CD4-positive, alpha-beta T cell treated with Interferon alpha-2 for 1 hour (primary cell): Measurements from ENCODE around the gene FCER1A.
"Not testable (repeated sequence)": the region's sequence is repeated elsewhere in the genome, so short reads cannot be mapped to it uniquely, and the experiment has no call there.

Source experiments
- DNase-seq, 2 donors: peaks; one replicate each; pipeline ENCODE4 v3.0.0-alpha.2; 2020 to 2022

The FCER1A gene

DNA sequence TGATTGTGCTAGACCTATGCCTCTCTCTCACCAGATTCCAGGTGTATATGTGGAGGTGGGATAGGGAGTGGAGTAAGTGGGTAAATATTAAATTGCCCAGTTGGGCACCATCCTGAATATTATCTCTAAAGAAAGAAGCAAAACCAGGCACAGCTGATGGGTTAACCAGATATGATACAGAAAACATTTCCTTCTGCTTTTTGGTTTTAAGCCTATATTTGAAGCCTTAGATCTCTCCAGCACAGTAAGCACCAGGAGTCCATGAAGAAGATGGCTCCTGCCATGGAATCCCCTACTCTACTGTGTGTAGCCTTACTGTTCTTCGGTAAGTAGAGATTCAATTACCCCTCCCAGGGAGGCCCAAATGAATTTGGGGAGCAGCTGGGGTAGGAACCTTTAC, at the start of gene FCER1A:
TSS of gene FCER1A (plus strand) at position 242 of the 400 bp plus-strand sequence. CDS start at position 271, 29 bp downstream.
- no peak for DNase-seq

DNA sequence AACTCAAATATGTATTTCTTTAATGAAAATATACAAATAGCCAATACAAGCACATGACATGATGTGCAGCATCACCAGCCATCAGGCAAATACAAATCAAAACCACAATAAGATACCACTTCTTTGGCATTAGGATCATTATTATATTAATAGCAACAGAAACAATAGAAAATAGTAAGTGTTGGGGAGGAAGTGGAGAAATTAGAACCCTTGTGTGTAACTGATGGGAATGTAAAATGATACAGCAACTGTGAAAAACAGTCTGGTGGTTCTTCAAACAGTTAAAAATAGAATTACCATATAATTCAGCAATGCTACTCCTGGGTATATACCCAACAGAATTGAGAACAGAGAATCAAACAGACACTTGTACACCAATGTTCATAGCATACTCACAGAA, 40.8 kb upstream of the FCER1A start:
- no peak for DNase-seq

DNA sequence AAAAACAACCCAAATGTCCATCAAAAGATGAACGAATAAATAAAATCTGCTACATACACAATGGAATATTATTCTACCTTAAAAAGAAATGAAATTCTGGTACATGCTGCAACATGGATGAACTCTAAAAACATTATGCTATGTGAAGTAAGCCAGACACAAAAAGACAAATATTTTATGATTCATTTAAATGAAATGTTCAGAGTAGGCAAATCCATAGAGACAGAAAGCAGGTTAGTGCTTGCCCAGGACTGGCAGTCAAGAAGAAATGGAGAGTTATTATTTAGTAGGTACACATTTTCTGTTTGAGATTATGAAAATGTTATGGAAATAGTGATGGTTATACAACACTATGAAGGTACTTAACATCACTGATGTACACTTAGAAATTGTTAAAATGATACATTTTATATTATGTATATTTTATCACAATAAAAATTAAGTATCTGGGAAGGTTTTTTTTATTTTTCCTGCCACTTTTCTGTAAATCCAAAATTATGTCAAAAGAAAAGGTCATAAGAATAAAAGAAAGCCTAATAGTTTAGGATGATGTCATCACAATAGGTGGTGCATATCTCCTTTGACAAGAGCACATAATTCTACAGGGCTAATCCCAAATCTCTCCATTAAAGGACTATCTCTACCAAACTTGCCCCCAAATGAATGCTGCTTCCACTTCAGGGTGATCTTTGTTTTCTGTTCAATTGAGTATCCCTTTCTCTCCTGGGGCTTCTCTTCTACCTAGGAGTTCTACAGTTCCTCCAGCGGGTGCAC, 40.2 kb upstream of the FCER1A start:
- DNase-seq = no peak

- DNase-seq = no peak
These were observed 35.3 kb upstream of the FCER1A start for GRCh38 chr1:159266832-159267231.

- DNase-seq = no peak
These were observed 27.5 kb upstream of the FCER1A start for GRCh38 chr1:159274631-159275030.

DNA sequence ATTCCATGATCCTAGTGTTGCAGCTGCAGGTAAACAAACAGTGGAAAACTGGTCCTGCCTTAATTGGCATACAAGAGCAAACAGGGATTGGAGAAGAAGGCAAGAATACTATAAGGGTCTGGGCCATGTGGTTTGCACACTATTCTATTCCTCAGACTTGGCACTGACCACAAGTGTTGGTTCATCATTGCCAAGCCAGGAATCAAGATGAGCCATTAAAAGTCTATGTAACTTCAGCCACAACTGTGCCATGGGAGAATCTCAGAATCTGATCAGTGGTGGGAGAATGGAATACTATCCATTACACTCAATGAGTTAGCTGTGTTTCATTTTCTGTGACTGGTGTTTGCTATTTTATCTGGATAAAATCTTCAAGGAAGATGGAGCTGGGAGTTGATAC, 26.2 kb upstream of the FCER1A start:
- no peak for DNase-seq

DNA sequence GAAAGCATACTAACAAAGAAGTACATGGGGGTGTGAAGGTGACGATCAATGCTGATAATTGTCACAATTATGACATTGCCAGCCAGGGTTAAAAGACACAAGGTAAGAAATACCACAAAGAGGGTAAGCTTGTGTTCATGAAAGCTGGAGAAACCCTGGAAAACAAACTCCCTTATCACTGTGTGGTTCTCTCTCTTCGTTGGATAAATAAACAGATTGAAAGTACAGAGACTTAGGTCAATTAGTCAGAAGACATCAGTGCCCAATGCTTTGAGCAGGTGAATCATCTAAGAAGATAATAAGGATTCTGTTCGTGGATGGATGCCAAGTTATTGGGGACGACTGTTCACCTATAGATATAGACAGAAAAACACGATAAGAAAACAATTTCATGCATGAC, 22.4 kb upstream of the FCER1A start:
- DNase-seq = no peak

- no peak for DNase-seq
These were observed 20.0 kb upstream of the FCER1A start for GRCh38 chr1:159282118-159282517.

DNA sequence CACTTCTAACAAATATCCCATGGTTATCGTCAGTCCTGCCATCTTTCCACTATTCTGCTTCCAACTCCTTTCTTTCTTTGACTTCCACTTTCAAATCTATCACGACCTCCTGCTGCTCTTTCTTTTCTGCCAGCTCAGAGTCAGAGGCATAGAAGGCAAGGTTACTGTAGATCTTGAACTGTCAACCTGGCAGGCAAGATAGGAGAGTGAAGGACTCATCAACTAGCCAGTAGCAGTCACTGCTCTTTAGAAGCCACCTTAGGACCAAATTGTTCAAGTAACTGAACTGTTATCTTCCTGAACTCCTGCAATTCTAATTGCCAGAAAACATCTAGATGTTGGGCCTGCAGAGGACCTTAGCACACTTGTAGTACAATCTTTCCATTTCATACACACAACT, 13.1 kb upstream of the FCER1A start:
- DNase-seq = no peak

DNA sequence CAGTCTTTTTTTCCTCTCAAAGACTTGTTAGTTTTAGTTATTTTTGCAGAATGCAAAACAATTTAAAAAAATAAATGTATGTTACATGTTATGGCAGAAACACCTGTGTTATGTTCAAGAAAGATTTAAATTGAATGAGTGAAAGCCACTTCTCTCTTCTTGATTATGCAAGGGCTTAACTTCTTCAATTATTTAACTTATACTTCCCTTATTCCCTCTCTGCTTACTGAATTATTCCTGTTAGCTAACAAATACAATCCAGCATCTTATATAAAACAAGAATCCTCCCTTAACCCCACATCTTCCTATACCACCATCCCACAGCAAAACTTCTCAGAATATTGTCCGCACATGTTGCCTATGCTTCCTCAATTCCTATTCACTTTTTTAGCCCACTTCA, 10.7 kb upstream of the FCER1A start:
- DNase-seq = no peak

DNA sequence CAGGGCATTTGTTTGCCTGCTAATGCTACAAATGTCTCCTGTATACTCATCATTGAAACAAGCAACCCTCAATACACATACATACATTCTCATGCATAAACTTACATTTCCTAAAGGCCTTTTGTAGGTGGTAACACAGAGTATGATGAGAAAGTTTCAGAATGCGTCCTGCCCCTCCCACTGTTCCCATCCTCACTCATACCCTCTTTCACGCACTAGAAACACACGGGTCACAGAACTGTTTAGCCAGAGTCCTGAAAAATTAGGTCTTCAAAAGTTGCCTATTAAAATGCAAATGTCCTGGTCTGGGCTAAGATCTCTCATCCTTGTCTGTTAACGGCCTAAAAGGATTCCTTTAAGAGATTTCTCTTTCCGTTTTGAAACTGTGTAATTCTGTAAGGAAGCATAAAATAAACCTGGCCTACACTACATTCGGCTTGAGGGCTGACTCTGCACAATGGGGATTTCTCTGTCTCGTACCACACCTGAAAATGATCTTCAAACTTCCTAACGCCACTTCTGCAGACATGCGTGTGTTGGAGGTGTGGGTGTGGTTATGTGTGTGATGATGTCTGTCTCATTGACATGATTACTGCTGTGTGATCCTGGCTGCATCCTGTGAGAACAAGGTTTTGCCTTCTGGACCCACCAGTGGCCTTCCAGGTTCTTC, 5.3 kb upstream of the FCER1A start:
- no peak for DNase-seq

DNA sequence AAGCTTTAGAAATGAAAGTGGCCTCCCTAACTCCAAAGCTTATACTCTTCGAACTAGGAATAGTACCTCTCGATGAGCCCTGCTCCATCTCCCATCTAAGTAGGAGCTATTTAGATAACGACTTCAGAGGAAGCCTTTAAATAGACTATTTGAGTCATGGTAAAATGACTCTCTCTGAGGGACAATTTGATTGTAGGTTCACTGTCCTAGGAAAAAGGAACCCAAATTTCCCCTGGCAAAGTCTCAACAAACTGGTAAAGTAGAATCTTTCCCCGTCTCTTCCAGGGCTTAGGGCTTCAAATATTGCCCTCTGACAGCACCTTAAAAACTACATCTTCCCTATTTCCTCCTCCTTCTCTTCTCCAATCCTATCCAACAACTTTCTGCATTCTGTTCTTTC, 2.0 kb upstream of the FCER1A start:
- DNase-seq = no peak

DNA sequence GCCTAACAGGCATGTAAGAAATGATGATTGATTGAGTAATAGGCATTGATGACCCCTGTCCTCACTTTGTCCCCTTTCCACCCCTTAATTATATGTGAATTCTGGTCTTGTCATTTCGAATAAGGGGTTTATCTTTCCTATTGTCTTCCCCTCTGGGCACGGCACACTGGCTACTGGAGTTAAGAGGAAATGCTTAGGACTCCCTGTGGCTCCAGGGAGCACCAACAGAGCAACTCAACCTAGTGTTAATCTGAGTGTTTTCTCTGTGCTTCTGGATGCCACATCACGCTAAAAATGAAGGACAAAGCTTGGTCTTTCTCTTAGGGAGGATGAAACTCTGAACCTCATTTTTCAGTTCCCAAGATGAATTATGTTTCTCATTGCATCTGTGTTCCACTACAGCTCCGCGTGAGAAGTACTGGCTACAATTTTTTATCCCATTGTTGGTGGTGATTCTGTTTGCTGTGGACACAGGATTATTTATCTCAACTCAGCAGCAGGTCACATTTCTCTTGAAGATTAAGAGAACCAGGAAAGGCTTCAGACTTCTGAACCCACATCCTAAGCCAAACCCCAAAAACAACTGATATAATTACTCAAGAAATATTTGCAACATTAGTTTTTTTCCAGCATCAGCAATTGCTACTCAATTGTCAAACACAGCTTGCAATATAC, 5.3 kb downstream of the FCER1A start:
- DNase-seq = no peak

DNA sequence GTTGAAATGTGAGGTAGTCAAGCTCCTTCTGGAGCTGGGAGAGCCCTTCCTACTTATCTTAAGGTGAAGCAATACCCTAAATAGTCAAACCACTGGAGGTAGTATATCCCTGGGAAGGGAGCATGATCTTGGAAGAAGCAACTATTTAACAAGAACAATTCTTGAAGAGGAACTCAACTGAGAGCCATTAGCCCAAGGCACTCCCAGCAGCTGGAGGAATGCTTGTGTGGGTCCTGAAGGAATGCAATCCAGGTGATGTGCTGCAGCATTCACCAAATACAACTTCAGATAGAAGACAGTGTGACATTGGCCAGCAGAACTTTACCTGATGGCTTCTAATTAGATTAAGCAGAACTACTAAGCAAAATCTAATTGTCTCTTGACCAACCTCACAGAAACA, 9.5 kb downstream of the FCER1A start:
- no peak for DNase-seq

DNA sequence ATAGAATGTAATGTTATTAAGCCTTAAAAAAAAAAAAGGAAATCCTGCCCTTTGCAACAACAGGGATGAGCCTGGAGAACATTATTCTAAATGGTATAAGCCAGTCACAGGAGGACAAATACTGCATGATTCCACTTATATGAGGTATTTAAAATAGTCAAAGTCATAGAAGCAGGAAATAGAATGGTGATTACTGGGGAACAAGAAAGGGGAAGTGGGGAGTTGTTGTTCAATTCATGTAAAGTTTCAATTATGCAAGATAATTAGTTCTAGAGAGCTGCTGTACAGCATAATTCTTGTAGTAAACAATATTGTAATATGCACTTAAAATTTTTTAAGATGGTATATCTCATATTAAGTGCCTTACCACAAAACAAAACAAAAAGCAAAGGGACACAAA, 13.2 kb downstream of the FCER1A start:
- DNase-seq = no peak

DNA sequence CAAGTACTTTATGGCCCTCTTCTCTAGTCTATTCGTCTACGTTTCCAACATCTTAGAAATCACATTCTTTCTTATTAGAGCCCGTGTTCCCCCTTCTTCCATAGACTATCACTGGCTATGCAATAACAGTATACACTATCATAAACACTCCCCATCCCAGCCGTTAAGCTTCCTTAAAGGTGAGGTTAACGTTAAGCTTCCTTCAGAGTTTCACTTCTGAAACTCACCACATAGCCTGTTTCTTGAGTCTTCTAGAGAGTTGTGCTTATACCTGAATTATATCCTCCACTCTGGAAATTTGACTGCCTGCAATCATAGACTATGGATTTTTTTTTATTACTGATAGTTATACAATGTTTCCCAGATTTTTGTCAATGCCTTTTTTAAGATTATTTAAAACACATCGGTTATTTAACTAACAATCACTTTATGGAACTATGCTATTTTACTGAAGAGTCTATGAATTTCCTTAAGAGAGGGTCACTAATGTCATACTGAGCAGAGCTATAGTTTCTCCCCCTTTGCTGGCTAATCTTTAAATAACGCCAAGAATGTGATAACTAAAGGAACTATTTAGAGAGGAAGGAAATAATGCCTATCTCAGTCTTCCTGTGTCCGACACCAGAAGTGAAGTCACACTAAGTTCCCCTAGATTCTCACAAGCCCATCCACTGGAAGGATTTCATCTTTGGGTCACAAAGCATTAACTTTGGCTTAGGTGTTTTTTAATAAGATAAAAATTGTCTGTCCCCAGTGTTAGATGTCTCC, 16.8 kb downstream of the FCER1A start:
- DNase-seq = no peak

- no peak for DNase-seq
These were observed 32.7 kb downstream of the FCER1A start for GRCh38 chr1:159334797-159335196.

- no peak for DNase-seq
These were observed 35.9 kb downstream of the FCER1A start for GRCh38 chr1:159338018-159338417.

DNA sequence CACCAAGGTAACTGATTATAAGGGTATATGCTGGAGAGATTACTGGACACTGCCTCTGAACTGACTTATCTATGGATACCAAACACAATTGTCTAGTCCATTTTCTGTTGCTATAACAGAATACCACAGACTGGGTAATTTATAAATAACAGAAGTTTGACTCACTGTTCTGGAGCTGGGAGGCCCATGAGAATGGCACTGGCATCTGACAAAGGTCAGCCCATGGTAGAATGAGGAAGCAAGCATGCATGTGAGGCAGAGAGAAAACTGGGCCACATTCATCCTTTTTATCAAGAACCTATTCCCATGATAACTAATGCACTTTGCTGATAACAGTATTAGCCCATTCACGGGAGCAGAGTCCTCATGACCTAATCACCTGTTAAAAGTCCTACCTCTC, 37.4 kb downstream of the FCER1A start:
- DNase-seq = no peak

DNA sequence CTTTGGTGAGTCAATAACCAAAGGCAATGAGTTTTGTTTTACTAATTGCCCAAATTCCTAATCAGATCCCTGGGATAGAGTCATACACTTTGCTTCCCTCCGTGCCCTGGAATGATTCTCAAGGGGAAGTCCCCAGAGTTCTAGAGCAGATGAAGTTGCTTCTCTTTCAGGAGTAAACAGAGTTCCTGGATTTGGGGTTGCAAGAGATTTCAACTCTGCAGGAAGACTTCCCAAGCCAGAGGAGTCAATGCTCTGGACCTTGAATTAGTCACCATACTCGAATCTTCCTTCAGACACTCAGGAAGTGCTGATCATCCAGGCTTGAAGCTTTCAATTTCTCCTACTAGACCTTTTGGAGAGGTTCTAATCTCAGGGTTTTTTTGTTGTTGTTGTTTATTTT, 39.6 kb downstream of the FCER1A start:
- DNase-seq = no peak

DNA sequence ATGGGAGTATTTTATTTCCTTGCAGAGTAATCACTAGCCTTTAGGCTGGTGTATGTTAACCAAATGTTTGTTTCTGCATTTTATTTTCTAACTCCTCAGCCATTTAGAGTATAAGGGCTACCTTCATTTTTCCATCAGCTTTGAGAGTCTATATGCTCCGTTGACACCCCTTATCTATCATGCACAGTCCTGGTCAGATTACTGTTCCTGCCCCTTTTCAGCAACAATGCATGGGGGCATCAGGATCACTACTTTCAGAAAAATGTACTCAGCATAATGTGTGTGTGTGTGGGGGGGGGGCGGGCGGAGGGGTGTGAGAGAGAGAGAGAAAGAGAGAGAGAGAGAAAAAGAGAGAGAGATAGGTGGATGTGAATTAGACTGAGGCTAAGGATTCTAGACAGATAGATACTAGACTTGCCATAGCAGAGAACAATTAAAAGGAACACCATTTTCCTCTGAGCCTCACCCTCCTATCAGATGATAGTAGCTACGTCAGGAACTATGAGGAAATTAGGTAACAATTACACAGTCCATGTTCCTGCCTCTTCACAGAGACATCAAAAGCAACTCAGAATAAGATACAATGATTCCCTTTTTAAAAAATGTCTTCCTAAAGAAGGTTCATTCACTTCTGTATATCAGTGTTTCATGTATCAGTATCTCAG, 40.8 kb downstream of the FCER1A start:
- no peak for DNase-seq

GRCh38 chr1:159349374-159349773, 47.2 kb downstream of the FCER1A start:
- DNase-seq = not testable (repeated sequence)

- DNase-seq = no peak
These were observed 50.3 kb downstream of the FCER1A start for GRCh38 chr1:159352436-159352835.
